NCI-H526 treated with DMSO at 0.1 percent for 48 hours (cell line): ENCODE data around the gene TMEM255B.
"Not testable (repeated sequence)": the region's sequence is repeated elsewhere in the genome, so short reads cannot be mapped to it uniquely, and the experiment has no call there.

Source experiments
- DNase-seq: peaks from one replicate; lab custom pipeline; 2025; lab: John Stamatoyannopoulos, UW

Gene TMEM255B

GRCh38 chr13:113749507-113749906 is 9.5 kb upstream of the TMEM255B start:
- DNase-seq: no peak

DNA sequence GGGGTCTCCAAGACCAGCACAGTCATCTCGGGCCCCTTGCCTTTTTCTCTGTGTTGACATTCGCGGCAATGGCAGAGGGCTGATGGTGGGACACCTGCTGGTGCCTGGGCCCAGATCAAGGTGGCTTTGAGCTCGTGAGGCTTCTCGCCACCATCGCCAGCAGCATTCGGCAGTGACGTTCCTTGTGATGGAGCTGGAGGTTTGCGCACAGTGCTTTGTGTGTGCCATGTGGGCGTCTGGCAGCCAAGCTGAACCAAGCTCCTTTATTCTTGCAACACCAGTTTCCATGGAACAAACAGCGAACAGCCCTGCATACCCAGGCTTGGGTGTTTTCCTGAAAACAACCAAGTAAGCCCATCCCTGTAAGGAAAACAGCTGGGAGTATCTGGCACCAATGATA is 9.1 kb upstream of the TMEM255B start:
- DNase-seq: no peak

- no peak for DNase-seq
Measured at GRCh38 chr13:113750554-113751399, 8.2 kb upstream of the TMEM255B start.

- no peak for DNase-seq
Measured at GRCh38 chr13:113751491-113751890, 7.5 kb upstream of the TMEM255B start.

GRCh38 chr13:113752211-113752986 is 6.6 kb upstream of the TMEM255B start:
- DNase-seq: not testable (repeated sequence)

DNA sequence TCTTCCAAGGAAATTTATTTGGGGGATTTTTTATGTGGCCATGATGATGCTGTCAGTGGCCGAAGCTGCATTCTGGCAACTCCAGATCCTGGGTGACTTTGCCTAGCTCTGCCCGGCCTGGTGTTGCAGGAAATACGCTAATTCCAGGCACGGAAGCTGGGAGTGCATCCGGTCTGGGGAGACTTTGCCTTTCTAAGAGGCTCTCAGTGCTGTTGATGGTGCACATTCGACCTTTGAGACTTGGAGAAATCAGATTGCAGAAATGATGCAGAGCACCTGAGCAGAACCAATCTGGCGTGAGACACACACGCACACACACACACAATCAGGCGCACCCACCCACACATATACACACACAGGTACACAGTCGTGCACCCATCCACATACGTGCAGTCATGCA is 5.9 kb upstream of the TMEM255B start:
- DNase-seq: no peak

- no peak for DNase-seq
Measured at GRCh38 chr13:113754242-113754641, 4.8 kb upstream of the TMEM255B start.

DNA sequence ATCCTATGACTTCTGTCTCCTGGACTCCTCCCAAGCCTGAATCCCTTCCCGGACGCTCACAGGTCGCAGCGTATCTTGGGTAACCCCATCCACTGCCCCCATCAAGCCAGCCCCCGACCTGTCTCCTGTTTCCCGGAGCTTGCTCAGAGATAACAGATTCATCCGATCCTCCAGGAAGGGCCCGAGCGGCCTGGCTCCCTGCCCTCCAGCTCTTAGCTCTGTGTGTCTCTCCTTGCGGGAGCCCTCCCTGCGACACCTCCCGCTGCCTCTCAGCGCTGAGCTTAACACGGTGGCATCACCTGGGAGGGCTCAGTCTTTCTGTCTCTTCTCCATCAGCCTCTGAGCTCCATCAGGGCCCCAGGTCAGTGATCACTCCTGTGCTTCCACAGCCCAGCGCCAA is 4.3 kb upstream of the TMEM255B start:
- DNase-seq: no peak

DNA sequence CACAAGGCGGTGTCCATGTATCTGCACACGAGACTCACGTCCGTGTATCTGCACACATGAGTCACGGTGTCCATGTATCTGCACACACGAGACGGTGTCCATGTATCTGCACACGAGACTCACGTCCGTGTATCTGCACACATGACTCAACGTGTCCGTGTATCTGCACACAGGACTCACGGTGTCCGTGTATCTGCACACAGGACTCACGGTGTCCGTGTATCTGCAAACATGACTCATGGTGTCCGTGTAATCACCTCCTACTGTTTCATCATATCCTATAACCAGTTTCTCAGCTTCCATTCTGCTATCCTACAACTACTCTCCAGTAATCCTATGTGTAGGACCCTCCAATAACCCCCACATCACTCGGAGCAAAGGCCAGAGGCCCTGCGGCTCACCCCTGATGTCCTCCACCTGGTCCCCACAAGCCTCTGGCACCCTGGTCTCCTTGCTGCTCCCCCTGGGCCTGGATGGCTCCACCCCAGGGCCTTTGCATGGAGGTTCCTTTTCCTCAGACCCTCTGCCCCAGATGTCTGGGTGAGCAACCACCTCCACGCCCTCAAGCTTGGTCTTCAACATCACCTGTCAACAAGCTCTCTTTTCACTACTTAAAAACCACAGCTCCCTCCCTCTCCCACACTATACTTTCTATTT is 2.5 kb upstream of the TMEM255B start:
- no peak for DNase-seq

DNA sequence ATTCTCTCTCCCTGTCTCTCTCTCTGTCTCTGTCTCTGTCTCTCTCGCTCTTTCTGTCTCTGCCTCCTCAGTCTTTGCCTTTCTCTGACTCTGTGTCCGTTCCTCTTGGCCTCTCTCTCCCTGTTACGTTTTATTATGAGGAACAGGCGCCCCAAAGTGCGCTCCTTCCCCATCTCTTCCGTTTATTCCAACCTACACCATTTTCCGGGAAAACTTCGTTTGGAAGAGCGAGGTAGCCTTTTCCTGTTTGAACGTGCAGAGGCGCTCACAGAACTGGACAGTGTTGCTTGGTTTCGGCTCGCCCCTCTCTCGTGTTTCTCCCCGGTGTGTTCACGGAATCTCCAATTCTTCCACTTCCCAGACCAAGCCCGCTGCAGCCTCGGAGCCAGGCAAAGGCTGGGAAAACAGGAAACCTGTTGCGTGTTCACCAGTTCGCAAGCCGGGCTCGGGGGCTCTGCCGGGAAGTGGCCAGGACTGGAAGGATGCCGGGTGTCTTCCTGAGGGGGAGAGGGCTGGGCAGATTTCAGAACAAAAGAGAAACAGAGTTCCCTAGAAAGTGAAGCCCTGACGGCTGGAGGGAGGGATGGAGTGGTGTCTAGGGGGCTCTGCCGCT is 605 bp downstream of the TMEM255B start:
- no peak for DNase-seq

- DNase-seq: no peak
Measured at GRCh38 chr13:113761136-113761535, 2.1 kb downstream of the TMEM255B start.

GRCh38 chr13:113762075-113762474 is 3.0 kb downstream of the TMEM255B start:
- no peak for DNase-seq

- DNase-seq: no peak
Measured at GRCh38 chr13:113762538-113762937, 3.5 kb downstream of the TMEM255B start.

DNA sequence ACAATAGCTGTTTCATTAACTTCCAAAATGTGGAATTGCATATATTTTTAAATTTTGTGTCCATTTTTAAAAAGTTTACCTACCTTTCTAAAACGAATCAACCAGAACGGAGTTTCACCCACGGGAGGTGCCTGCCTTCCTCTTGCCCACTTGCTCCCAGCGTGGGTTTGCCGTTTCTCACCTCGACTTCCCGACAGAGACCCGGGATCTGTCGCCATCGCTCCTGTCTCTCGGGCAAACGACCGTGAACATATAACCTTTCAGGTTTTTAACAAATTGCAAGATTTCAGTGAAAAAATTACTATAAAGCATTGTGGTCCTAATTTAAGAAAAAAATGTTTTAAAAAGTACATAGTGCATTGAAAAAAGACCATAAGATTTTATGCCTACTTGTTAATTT is 4.2 kb downstream of the TMEM255B start:
- no peak for DNase-seq

GRCh38 chr13:113763961-113764792 is 5.2 kb downstream of the TMEM255B start:
- DNase-seq: no peak

GRCh38 chr13:113764793-113765563 is 6.0 kb downstream of the TMEM255B start:
- no peak for DNase-seq

- peak; percentile 27 for DNase-seq
Measured at GRCh38 chr13:113765564-113765910, 6.5 kb downstream of the TMEM255B start.

DNA sequence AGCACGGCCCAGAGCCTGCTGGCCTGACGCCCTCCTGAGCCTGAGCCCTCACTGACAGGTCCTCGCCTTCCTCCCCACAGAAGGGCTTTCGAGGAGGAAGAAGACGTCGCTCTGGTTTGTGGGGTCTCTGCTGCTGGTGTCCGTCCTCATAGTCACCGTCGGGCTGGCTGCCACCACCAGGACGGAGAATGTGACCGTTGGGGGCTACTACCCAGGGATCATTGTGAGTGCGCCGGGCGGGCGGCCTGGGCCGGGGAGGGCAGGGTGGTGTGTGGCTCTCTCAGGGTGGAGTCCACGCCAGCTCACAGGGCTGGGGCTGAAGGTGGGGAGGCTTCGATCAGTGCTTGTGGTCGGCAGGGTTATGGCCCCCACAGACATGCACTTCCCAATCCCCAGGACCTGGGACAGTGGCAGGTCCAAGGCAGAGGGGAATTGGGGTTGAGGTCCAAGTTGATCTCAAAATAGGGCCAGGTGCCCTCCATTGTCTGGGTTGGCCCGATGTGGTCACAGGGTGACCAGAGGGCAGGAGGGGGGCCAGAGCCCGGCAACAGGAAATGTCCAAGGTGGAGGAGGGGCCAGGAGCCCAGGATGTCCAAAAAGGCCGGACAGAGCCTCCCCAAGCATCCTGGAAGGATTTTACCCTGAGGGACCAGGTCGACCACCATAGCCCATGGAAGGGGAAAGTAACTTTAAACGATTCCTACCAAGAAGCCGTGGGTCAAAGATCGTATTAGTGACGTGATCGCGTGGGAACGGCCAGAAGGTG is 7.2 kb downstream of the TMEM255B start:
- DNase-seq: no peak

DNA sequence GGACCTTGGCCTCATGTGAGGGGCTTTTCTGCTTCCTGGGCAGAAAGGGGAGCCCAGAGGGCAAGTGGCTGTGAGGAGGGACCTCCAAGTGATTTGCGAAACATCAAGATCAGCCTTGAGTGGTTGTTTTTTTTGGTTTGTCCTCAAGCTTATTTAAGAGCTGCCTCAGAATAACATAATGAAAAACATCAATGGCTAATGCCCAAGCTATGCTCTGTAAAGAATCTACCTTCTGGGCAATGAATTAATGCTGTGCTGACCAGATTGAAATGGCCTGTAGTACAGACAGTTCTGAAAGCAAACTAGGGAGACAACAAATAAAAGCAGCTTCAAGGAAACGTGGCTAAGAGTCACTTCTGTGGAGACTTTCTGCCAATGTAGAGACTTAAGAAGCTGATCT is 8.3 kb downstream of the TMEM255B start:
- no peak for DNase-seq
